Fibroblast of skin of left biceps (primary cell): ENCODE data around the gene NF2.

Experiments
- DNase-seq, 2 experiments: peaks; one replicate each; pipeline ENCODE4 v3.0.0-alpha.2; 2013; ENCODE audit warnings: low read depth in 2 of 2

The NF2 gene

GRCh38 chr22:29719899-29720645, 116.6 kb downstream of the NF2 start, which contains the start of gene CABP7:
Gene CABP7, plus strand, starts transcription at chr22:29720003. Its CDS starts 422 bp downstream, at chr22:29720425.
- no peak for DNase-seq

- no peak for DNase-seq
These were observed 117.4 kb downstream of the NF2 start for GRCh38 chr22:29720811-29721323.

DNA sequence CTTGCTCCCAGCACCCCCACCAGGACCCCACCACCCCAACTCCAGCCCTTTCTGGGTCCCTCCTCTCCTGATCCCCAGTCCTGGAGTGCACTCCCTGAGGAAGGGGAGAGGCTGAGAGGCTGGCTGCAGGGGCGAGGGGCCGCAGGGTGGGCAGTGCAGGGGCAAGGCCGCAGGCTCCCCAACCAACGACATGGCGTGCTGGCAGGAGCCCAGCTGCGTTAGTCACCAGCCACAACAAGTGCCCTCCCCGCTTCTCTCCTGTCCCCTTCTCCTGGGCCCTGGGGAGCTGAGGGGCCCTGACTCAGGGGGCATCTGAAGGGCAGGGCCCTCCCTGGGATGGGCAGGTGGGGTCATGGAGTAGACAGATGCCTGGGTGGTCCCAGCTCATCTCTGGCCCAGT, 118.7 kb downstream of the NF2 start:
- no peak for DNase-seq

DNA sequence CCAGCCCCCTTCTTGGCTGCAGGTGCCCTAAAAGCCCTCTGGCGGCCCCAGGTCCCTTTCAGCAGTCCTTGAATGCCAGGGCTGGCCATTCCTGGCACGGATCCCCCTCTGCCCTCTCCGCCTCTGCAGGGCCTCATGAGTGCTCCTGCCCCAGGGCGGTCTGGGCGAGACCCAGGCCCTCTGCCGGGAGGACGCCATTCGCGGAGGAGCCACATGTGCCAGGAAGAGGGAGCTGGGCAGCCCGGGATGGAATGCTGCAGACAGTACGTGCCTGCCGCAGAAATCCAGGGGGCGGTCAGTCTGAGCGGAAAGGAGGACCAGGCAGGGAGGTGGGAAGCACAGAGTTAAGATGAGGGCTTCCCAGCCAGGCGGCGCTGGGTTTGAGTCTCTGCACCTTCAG, 119.2 kb downstream of the NF2 start:
- no peak for DNase-seq

- DNase-seq = no peak
These were observed 120.3 kb downstream of the NF2 start for GRCh38 chr22:29723766-29724165.

DNA sequence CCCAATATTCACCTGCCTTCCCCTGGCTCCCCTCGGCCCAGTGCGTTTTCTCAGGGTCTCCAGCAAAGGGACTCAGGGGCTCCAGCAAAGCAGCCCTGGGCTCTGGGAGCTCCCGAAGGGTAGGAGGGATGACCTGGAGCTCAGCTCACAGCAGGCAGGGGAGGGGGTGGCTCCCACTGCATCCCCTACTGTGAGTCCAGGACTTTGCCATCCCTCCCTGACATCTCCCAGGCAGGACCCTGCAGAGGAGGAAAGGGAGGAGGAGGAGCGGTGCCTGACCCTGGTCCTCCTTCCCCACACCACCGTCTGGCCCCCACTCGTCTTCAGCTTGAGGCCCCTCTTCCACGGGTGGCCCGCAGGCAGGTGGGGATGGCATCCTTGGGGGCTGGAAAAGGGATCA, 121.4 kb downstream of the NF2 start:
- DNase-seq = no peak

DNA sequence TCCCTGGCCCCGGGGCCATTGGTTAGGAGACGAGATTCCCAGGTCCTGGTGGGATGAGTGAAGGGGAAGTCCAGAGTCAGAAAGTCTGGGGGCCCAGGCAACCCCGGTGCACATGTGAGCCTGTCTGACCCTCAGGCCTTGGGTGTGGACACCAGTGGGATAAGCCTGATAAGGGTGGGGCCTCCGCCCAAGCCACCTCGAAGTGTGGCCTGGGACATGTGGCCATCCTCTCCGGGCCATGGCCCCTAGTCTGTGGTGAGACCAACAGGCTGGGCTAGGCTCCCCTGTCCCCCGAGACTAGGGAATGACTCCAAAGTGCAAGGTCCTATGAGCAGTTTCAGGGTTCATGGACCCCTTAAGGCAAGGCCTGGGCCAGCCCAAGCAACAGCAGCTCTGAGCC, 122.7 kb downstream of the NF2 start:
- no peak for DNase-seq

DNA sequence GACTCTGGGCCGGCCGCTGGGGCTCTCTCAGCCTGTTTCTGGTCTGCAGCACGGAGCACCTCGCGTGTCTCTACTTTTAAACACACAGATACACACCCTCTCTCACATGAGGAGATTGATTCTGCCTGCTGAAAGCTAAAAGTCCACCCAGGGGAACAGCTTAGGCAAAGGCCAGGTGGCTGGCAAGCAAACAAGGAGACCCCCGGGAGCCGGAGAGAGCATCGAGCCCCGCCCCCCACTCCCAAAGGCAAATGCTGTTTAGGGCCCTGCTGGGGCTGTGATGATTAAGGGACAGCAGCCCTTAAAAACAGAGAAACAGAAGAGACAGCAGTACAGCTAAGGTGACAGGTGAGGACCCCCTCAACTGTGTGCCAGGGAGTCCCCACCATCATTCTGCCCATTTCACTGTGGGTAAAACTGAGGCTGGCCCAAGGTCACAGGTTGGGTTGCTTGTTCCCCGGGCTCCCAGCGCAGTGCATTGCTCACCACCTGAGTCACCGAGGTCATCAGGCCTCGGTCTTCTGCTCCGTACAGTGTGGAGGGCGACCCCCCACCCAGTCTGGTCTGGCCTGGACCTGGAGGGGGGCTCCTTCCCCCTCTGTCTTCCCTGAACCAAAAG, 123.2 kb downstream of the NF2 start:
- DNase-seq = no peak

DNA sequence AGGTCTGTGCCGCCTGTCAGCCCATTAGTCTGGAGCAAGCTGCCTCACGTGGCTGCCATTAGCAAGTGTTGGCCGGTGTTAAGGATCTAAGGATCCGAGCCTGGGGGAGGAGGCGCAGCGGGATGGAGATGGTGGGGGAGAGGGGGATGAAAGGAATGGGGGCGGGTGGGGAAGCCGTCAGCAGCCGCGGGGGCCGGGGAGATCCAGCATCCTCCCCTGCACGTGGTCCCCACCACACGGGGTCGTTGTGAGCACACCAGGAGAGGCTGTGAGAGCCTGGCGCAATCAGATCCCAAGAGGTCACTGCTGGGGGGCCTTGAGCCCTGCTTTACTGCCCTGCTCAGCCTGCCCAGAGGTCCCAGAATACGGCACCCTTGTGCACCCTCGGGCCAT, 123.7 kb downstream of the NF2 start:
- DNase-seq = no peak

GRCh38 chr22:29729161-29729560, 125.7 kb downstream of the NF2 start:
- DNase-seq = no peak

DNA sequence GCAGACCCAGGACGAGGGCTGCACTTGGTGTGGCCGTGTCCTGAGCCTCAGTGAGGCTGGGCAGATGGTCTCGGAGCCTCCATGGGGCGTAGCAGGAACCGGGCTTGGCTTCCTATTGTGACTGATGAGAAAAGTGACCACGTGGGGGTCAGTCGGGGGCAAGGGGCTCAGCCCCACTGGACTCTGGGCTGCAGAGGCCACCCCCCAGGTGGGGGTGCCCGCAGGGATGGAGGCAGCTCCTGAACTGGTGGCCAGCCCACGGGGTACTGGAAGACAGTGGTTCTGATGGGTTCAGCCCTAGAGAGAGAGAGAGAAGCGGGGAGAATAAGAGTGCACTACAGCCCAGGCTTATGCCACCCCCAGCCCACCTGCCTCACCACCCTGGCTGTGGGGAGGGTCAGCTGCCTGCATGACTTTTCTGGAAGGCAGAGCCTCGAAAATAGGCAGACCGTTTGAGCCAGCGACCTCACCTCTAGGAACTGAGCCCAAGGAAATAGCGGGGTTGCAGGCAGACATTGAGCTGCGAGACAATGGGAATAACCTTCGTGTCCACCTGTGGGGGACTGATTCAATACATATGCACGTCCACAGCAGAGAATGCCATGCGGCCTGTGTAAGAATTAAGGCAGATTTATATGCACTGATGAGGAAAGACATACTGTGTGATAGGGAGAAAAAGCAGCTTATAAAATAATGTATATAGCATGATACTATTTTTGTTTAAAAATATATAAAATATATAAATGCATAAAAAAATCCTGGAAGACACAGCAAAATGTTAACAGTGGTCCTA, 127.8 kb downstream of the NF2 start:
- DNase-seq = no peak

DNA sequence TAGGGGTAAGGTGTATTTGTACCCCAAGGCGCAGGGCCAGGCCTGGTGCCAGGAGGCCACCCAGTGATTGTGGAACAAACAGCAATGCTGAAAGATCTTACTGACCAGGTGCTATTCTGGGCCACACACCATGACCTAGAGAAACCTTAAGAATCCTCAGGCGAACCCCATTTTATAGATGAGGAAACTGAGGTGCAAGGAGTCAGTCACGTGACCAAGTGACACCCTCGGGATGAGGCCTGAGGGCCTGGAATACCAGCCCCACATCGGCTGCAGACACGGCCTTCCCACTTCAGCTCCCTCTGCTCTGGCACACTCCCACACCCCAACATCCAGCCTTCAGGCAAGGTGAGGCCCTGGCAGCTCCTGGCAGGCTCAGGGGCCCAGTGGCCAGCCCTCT, 129.4 kb downstream of the NF2 start:
- DNase-seq = no peak

GRCh38 chr22:29733362-29734201, 130.1 kb downstream of the NF2 start:
- DNase-seq = no peak

DNA sequence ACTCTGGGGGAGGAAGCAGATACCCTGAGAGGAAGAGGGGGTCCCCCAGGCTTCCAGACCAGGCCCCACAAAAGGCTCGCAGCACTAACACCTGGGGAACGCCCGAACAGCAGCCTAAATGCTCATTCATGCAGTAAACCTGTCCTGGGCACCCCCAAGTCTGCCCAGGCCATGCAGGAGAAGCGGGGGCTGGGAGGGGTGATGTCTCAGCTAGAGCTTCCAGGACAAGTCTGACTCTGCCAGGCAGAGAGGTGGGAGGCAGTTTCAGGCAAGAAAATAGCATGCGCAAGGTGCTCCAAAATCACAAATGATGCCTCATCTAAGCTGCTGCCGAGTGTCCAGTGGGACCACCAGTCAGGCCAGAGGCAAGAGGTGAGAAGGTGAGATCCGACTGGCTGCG, 131.0 kb downstream of the NF2 start:
- no peak for DNase-seq

- no peak for DNase-seq
These were observed 131.4 kb downstream of the NF2 start for GRCh38 chr22:29734838-29735237.

DNA sequence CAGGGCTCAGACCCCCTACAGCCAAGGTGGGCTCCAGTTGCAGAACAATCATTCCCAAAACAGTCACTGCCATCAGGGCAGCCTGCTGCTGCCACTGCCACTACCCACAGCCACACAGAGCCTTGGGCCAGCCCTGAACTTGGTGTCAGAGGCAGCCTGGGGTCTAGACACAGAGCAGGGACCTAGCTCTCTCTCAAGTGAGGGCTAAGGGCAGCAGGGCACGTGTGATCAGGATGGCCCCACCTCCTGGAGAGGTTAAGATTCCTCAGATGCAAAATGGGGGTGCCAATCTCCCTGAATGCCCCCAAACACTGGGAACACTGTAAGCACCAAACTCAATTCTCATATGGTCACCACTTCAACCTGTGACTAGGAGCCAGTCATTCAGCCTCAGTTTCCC, 132.0 kb downstream of the NF2 start:
- DNase-seq = no peak

DNA sequence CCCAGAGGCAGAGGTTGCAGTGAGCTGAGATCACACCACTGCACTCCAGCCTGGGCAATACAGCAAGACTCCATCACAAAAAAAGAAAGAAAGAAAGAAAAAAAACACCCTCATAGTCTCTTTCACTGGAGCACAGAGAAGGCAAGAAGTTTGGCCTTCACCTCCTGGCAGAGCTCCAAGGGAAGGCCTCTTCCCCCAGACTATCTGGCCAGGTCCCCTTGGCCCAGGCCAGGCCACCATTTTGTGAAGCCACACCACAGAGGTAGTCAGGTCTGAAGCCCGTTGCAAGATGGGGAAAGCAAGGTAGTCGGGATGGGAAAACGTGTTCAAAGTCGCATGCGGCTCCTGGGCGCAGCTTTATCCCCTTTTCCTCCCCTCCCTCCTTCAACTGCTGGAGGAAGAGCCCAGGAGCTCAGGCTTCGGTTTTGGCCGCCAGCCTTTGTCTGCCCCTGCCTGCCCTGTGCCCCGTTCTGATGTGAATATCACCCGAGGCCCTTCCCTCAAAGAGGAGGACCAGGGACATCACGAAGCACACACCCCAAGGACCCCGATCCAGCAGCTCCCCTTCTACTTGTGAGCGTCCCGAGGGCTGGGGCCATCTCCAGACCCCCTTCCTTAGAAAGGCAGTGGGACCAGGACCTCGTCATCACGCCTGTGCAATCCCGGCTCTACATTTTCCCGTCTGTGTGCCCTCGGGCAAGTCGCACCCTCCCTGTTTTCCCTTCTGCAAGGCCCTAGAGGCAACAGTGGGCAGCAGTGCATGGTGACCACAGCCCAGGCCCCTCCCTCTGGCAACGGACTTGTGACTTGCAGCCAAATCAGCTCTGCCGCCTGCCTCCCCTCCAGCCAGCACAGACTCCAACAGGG, 134.1 kb downstream of the NF2 start:
- DNase-seq = no peak

- no peak for DNase-seq
These were observed 134.8 kb downstream of the NF2 start for GRCh38 chr22:29738118-29738815.

GRCh38 chr22:29739346-29739875, 136.0 kb downstream of the NF2 start:
- no peak for DNase-seq

DNA sequence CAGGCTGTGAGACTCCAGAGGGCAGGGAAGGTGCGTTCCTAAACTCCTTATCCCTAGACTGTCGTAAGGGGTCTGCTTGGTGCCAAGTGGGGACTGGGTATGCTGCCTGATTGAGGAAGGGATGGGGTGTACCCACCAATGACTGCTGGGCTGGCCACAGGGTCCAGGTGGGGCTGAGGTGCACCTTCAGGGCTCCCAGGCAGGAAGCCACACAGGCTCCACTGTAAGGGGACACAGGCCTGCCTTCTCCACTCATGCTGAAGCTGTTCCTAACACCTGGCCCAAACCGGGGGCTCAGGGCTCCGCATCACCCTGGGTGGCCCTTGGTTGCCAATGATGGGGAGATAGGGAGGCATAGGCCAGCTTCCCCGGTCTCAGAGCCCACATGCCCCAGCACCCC, 136.8 kb downstream of the NF2 start:
- no peak for DNase-seq
